WTC11 (cell line): ENCODE data around the gene RCAN1. TPM values are rescaled to one million over a fixed set of nuclear protein-coding genes. Genes with fewer than 3 reads are reported as not detected.

Experiments
- ATAC-seq: fragments of 200-7000 bp; cut with Tn5 transposase; 2 replicates; pipeline ENCODE4 v1.10.0; 2021; ENCODE audit warnings: mild to moderate bottlenecking, moderate library complexity
- CTCF ChIA-PET: fragments of 300-600 bp; sonication (Branson Sonifier 250); formaldehyde crosslinking; loops from one replicate; lab custom pipeline; 2021; ENCODE audit warnings: antibody characterized with exemption; lab: Charles Lee
- POLR2A ChIA-PET: fragments of 350-600 bp; sonication (Branson Sonifier 250); formaldehyde crosslinking; loops from one replicate; lab custom pipeline; 2021; ENCODE audit warnings: antibody characterized with exemption; lab: Charles Lee
- DNase-seq: peaks from one replicate; pipeline ENCODE4 v3.0.0; 2021; ENCODE audit warnings: low spot score
- H3K27ac Mint-ChIP-seq: 2 replicates; pipeline ENCODE4 v1.8.0; 2021; ENCODE audit warnings: mixed read lengths
- H3K27me3 Mint-ChIP-seq: 2 replicates; pipeline ENCODE4 v1.8.0; 2021; ENCODE audit warnings: low read depth, mild to moderate bottlenecking, moderate library complexity, mixed read lengths
- H3K36me3 Mint-ChIP-seq: 2 replicates; pipeline ENCODE4 v1.8.0; 2021; ENCODE audit warnings: mixed read lengths
- H3K4me1 Mint-ChIP-seq: 2 replicates; pipeline ENCODE4 v1.8.0; 2022; ENCODE audit warnings: mixed read lengths
- H3K4me3 Mint-ChIP-seq: 2 replicates; pipeline ENCODE4 v1.8.0; 2021; ENCODE audit warnings: mild to moderate bottlenecking, moderate library complexity, mixed read lengths
- H3K9me3 Mint-ChIP-seq: 2 replicates; pipeline ENCODE4 v1.8.0; 2021; ENCODE audit warnings: mixed read lengths
- EMX1 ChIP-seq: fragments of 250-450 bp; sonication (Bioruptor Pico); IDR thresholded peaks from 2 replicates; pipeline ENCODE4 v1.8.0; 2021; ENCODE audit warnings: mild to moderate bottlenecking
- ETV6 ChIP-seq: sonication (generic); formaldehyde crosslinking; IDR thresholded peaks from 2 replicates; pipeline ENCODE4 v1.8.1; 2022; ENCODE audit warnings: mild to moderate bottlenecking, missing genetic modification reagents
- FOXJ3 ChIP-seq: sonication (generic); formaldehyde crosslinking; IDR thresholded peaks from 2 replicates; pipeline ENCODE4 v1.9.0; 2021; ENCODE audit warnings: missing genetic modification reagents, mild to moderate bottlenecking, borderline replicate concordance
- HMGA2 ChIP-seq: fragments of 250-450 bp; sonication (Bioruptor Pico); IDR thresholded peaks from 2 replicates; pipeline ENCODE4 v1.4.0; 2021; ENCODE audit warnings: mild to moderate bottlenecking, moderate library complexity
- KAT7 ChIP-seq: sonication (generic); formaldehyde crosslinking; IDR thresholded peaks from 2 replicates; pipeline ENCODE4 v1.8.1; 2023; ENCODE audit warnings: missing genetic modification reagents, mild to moderate bottlenecking, borderline replicate concordance
- NFE2L1 ChIP-seq: sonication (generic); formaldehyde crosslinking; IDR thresholded peaks from 2 replicates; pipeline ENCODE4 v1.8.1; 2023; ENCODE audit warnings: missing genetic modification reagents
- OVOL2 ChIP-seq: fragments of 250-450 bp; sonication (Bioruptor Pico); IDR thresholded peaks from 2 replicates; pipeline ENCODE4 v1.9.0; 2021; ENCODE audit warnings: mild to moderate bottlenecking, borderline replicate concordance
- RELA ChIP-seq: sonication (generic); formaldehyde crosslinking; IDR thresholded peaks from 2 replicates; pipeline ENCODE4 v1.8.1; 2022; ENCODE audit warnings: missing genetic modification reagents, mild to moderate bottlenecking, borderline replicate concordance
- SP1 ChIP-seq: sonication (generic); formaldehyde crosslinking; conservative IDR thresholded peaks from 2 replicates; pipeline ENCODE4 v1.8.1; 2022; ENCODE audit warnings: missing genetic modification reagents
- TCF7 ChIP-seq: sonication (generic); formaldehyde crosslinking; IDR thresholded peaks from 2 replicates; pipeline ENCODE4 v1.8.0; 2022; ENCODE audit warnings: mild to moderate bottlenecking, low read depth, missing genetic modification reagents, moderate library complexity
- TEAD1 ChIP-seq: sonication (generic); formaldehyde crosslinking; IDR thresholded peaks from 2 replicates; pipeline ENCODE4 v1.8.0; 2022; ENCODE audit warnings: mild to moderate bottlenecking, missing genetic modification reagents
- TEAD4 ChIP-seq: sonication (generic); formaldehyde crosslinking; IDR thresholded peaks from 2 replicates; pipeline ENCODE4 v1.8.0; 2022; ENCODE audit warnings: mild to moderate bottlenecking, missing genetic modification reagents
- ZBTB21 ChIP-seq: sonication (generic); formaldehyde crosslinking; IDR thresholded peaks from 2 replicates; pipeline ENCODE4 v1.8.1; 2023; ENCODE audit warnings: mild to moderate bottlenecking, missing genetic modification reagents, borderline replicate concordance
- ZNF423 ChIP-seq: fragments of 250-450 bp; sonication (Bioruptor Pico); IDR thresholded peaks from 2 replicates; pipeline ENCODE4 v2.1.2; 2022; ENCODE audit warnings: mild to moderate bottlenecking, moderate library complexity
- ZNF425 ChIP-seq: fragments of 250-450 bp; sonication (Bioruptor Pico); conservative IDR thresholded peaks from 2 replicates; pipeline ENCODE4 v1.9.0; 2021; ENCODE audit warnings: mild to moderate bottlenecking
- total RNA-seq: library from RNA; stranded (reverse); gene quantifications from 3 replicates; pipeline ENCODE4 v1.2.3, GENCODE V29; 2021
- TF ChIP-seq, protein P1 (sequence below): sonication (generic); formaldehyde crosslinking; conservative IDR thresholded peaks from 2 replicates; pipeline ENCODE4 v1.8.1; 2022; ENCODE audit warnings: mild to moderate bottlenecking, missing genetic modification reagents
- TF ChIP-seq, protein P2 (sequence below): sonication (generic); formaldehyde crosslinking; IDR thresholded peaks from 2 replicates; pipeline ENCODE4 v1.8.0; 2022; ENCODE audit warnings: mild to moderate bottlenecking, missing genetic modification reagents
- TF ChIP-seq, protein P3 (sequence below): fragments of 250-450 bp; sonication (Bioruptor Pico); IDR thresholded peaks from 2 replicates; pipeline ENCODE4 v1.9.0; 2021; ENCODE audit warnings: mild to moderate bottlenecking, borderline replicate concordance
- TF ChIP-seq, protein P4 (sequence below): sonication (generic); formaldehyde crosslinking; IDR thresholded peaks from 2 replicates; pipeline ENCODE4 v1.8.1; 2022; ENCODE audit warnings: low read depth, mild to moderate bottlenecking, moderate library complexity, missing genetic modification reagents, borderline replicate concordance
- TF ChIP-seq, protein P5 (sequence below): sonication (generic); formaldehyde crosslinking; IDR thresholded peaks from 2 replicates; pipeline ENCODE4 v1.8.1; 2023; ENCODE audit warnings: mild to moderate bottlenecking, moderate library complexity, missing genetic modification reagents

RCAN1 gene
- total RNA-seq, 1 experiment from 2014 or later, result 5.9 TPM

DNA sequence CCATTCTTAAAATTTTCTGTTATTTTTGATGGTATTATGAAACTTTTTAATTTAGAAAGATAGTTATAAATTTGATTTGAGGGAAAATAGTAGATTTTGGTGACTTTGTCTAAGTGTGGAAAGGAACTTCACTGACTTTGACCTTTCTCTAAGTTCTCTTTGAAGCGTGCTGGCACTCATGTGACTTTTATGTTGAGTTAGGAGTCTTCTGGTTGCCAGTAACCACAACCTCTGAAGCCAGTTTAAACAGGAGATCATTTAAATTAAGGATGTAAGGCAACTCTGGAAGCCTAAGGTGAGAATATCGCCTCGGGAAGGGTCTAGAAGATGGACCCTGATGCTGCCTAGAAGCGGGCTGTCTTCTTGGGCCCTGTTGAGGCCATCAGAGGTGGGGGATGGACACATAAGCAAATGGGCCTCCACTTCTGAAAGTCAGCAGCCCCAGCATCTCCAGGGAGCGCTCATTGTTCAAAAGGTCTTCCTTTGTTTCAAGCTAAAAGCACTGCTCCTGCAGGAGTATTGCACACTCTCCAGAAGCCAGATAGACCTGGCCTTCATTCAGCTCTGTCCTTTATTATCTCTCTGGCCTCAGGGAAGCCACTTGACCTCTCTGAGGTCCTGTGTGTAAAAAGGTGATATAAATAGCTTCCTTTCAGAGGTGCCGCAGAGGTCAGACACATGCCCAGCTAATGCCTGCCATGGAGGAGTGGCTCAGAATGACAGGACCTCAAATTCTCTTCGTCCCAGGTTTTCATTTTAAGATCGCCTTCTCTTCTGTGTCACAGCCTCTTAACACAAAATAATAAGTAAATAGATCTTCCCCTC is 5.1 kb upstream of the RCAN1 start:
- TF ChIP-seq TCF7 (CRISPR knock-in tag) (no peak), OVOL2 (CRISPR knock-in tag) (no peak)
- TF ChIP-seq, protein P1, sequence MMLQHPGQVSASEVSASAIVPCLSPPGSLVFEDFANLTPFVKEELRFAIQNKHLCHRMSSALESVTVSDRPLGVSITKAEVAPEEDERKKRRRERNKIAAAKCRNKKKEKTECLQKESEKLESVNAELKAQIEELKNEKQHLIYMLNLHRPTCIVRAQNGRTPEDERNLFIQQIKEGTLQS (CRISPR knock-in tag), result no peak
- ATAC-seq, result no peak
- CTCF ChIA-PET, result interaction anchor here (1.0 to 1.4 kb wide), 3 partner anchors 11 to 109 kb away, joined by 3 to 10 read pairs (median 7); no protein-coding TSS in a partner anchor
- no peaks in the 10 kb centered on the region for H3K36me3 Mint-ChIP-seq
- POLR2A ChIA-PET, result interaction anchor here (0.6 kb wide), 1 partner anchor 15 kb away, joined by 7 read pairs; no protein-coding TSS in a partner anchor
- H3K9me3 Mint-ChIP-seq, result peaks cover 7% of the 10 kb centered on the region
- no peak overlapping the region for H3K27ac Mint-ChIP-seq
- no peak overlapping the region for H3K4me3 Mint-ChIP-seq
- H3K27me3 Mint-ChIP-seq, result peaks cover 16% of the 10 kb centered on the region
- no peak for DNase-seq
- 0 out of 2 replicates have a peak, but pooled peaks cover 4% of the 10 kb centered on the region for H3K4me1 Mint-ChIP-seq

- Mint-ChIP-seq H3K36me3 (no peaks in the 10 kb centered on the region), H3K9me3 (peaks cover 7% of the 10 kb centered on the region), H3K4me3 (no peak overlapping the region), H3K27ac (no peak overlapping the region), H3K4me1 (peaks cover 5% of the 10 kb centered on the region; the same call in 1 of the 2 replicates), H3K27me3 (peaks cover 20% of the 10 kb centered on the region)
- DNase-seq (no peak), ATAC-seq (no peak)
- ChIA-PET CTCF (interaction anchor here (0.7 to 1.4 kb wide), 4 partner anchors 12 to 108 kb away, joined by 4 to 8 read pairs (median 5); no protein-coding TSS in a partner anchor), POLR2A (no interaction called here)
- no peak for TF ChIP-seq TCF7 (CRISPR knock-in tag)
- no peak for TF ChIP-seq KAT7 (CRISPR knock-in tag)
- TF ChIP-seq, protein P2, sequence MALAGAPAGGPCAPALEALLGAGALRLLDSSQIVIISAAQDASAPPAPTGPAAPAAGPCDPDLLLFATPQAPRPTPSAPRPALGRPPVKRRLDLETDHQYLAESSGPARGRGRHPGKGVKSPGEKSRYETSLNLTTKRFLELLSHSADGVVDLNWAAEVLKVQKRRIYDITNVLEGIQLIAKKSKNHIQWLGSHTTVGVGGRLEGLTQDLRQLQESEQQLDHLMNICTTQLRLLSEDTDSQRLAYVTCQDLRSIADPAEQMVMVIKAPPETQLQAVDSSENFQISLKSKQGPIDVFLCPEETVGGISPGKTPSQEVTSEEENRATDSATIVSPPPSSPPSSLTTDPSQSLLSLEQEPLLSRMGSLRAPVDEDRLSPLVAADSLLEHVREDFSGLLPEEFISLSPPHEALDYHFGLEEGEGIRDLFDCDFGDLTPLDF (CRISPR knock-in tag), result no peak
- TF ChIP-seq, protein P3, sequence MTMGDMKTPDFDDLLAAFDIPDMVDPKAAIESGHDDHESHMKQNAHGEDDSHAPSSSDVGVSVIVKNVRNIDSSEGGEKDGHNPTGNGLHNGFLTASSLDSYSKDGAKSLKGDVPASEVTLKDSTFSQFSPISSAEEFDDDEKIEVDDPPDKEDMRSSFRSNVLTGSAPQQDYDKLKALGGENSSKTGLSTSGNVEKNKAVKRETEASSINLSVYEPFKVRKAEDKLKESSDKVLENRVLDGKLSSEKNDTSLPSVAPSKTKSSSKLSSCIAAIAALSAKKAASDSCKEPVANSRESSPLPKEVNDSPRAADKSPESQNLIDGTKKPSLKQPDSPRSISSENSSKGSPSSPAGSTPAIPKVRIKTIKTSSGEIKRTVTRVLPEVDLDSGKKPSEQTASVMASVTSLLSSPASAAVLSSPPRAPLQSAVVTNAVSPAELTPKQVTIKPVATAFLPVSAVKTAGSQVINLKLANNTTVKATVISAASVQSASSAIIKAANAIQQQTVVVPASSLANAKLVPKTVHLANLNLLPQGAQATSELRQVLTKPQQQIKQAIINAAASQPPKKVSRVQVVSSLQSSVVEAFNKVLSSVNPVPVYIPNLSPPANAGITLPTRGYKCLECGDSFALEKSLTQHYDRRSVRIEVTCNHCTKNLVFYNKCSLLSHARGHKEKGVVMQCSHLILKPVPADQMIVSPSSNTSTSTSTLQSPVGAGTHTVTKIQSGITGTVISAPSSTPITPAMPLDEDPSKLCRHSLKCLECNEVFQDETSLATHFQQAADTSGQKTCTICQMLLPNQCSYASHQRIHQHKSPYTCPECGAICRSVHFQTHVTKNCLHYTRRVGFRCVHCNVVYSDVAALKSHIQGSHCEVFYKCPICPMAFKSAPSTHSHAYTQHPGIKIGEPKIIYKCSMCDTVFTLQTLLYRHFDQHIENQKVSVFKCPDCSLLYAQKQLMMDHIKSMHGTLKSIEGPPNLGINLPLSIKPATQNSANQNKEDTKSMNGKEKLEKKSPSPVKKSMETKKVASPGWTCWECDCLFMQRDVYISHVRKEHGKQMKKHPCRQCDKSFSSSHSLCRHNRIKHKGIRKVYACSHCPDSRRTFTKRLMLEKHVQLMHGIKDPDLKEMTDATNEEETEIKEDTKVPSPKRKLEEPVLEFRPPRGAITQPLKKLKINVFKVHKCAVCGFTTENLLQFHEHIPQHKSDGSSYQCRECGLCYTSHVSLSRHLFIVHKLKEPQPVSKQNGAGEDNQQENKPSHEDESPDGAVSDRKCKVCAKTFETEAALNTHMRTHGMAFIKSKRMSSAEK (CRISPR knock-in tag), result no peak
- TF ChIP-seq, protein P4, sequence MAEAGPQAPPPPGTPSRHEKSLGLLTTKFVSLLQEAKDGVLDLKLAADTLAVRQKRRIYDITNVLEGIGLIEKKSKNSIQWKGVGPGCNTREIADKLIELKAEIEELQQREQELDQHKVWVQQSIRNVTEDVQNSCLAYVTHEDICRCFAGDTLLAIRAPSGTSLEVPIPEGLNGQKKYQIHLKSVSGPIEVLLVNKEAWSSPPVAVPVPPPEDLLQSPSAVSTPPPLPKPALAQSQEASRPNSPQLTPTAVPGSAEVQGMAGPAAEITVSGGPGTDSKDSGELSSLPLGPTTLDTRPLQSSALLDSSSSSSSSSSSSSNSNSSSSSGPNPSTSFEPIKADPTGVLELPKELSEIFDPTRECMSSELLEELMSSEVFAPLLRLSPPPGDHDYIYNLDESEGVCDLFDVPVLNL (CRISPR knock-in tag), result no peak
- no peak for TF ChIP-seq ETV6
- TF ChIP-seq TEAD4, result no peak
- no peak for TF ChIP-seq HMGA2 (CRISPR knock-in tag)
- no peak for TF ChIP-seq SP1 (CRISPR knock-in tag)
- TF ChIP-seq ZBTB21 (CRISPR knock-in tag), result no peak
- no peak for TF ChIP-seq ZNF423
- no peak for TF ChIP-seq ZNF425 (CRISPR knock-in tag)
- no peak for TF ChIP-seq RELA
- TF ChIP-seq, protein P5, sequence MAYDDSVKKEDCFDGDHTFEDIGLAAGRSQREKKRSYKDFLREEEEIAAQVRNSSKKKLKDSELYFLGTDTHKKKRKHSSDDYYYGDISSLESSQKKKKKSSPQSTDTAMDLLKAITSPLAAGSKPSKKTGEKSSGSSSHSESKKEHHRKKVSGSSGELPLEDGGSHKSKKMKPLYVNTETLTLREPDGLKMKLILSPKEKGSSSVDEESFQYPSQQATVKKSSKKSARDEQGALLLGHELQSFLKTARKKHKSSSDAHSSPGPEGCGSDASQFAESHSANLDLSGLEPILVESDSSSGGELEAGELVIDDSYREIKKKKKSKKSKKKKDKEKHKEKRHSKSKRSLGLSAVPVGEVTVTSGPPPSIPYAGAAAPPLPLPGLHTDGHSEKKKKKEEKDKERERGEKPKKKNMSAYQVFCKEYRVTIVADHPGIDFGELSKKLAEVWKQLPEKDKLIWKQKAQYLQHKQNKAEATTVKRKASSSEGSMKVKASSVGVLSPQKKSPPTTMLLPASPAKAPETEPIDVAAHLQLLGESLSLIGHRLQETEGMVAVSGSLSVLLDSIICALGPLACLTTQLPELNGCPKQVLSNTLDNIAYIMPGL (CRISPR knock-in tag), result no peak
- TF ChIP-seq EMX1, result no peak
- no peak for TF ChIP-seq TEAD1 (CRISPR knock-in tag)
- no peak for TF ChIP-seq FOXJ3 (CRISPR knock-in tag)
- TF ChIP-seq NFE2L1, result no peak
These were observed 4.0 kb upstream of the RCAN1 start for GRCh38 chr21:34618941-34619340.
